DND-41 (cell line): ENCODE measurements around the gene KLHL2.
A peak's percentile ranks its signal among the peaks of the same experiment; 100 is the strongest.

Source experiments
- ATAC-seq: fragments of 200-7000 bp; cut with Tn5 transposase; 3 replicates; pipeline ENCODE4 v1.9.1; 2021; ENCODE audit warnings: low read depth; ENCODE audit not compliant: insufficient read depth
- DNase-seq: peaks from one replicate; pipeline ENCODE4 v3.0.0-alpha.2; 2020
- H2AFZ ChIP-seq: 2 replicates; pipeline ENCODE4 v1.6.0; 2012; ENCODE audit warnings: low read depth, low read length
- H3K27ac ChIP-seq: 2 replicates; pipeline ENCODE4 v1.5.1; 2012; ENCODE audit warnings: low read length, inconsistent platforms
- H3K27me3 ChIP-seq: fragments of 200-600 bp; sonication (generic); 2 replicates; pipeline ENCODE4 v1.6.0; 2012; ENCODE audit warnings: low read length, mild to moderate bottlenecking, inconsistent platforms; ENCODE audit not compliant: insufficient read depth, poor library complexity
- H3K36me3 ChIP-seq: 2 replicates; pipeline ENCODE4 v1.5.1; 2012; ENCODE audit warnings: low read length, inconsistent platforms; ENCODE audit not compliant: insufficient read depth
- H3K4me1 ChIP-seq: 2 replicates; pipeline ENCODE4 v1.5.1; 2012; ENCODE audit warnings: mild to moderate bottlenecking, low read length; ENCODE audit not compliant: insufficient read depth
- H3K4me2 ChIP-seq: 2 replicates; pipeline ENCODE4 v1.6.0; 2012; ENCODE audit warnings: mild to moderate bottlenecking, moderate library complexity, low read length, inconsistent platforms; ENCODE audit not compliant: insufficient read depth
- H3K4me3 ChIP-seq, 2 experiments: fragments of 200-600 bp in 1 of 2; shearing (Covaris generic) in 1 of 2; 2 replicates each; pipeline ENCODE4 v1.5.1; 2012 to 2016; ENCODE audit warnings: inconsistent platforms in 2 of 2, low read length in 2 of 2, mild to moderate bottlenecking in 2 of 2, low read depth in 1 of 2, moderate library complexity in 1 of 2
- H3K79me2 ChIP-seq: 2 replicates; pipeline ENCODE4 v1.6.0; 2012; ENCODE audit warnings: low read length, inconsistent platforms; ENCODE audit not compliant: insufficient read depth
- H3K9ac ChIP-seq: 2 replicates; pipeline ENCODE4 v1.6.0; 2012; ENCODE audit warnings: low read depth, mild to moderate bottlenecking, inconsistent platforms, low read length, moderate library complexity
- H3K9me3 ChIP-seq: 2 replicates; pipeline ENCODE4 v1.5.1; 2012; ENCODE audit warnings: low read length, moderate library complexity, mild to moderate bottlenecking, inconsistent platforms; ENCODE audit not compliant: insufficient read depth, severe bottlenecking
- H4K20me1 ChIP-seq: 2 replicates; pipeline ENCODE4 v1.6.0; 2012; ENCODE audit warnings: low read length; ENCODE audit not compliant: insufficient read depth
- CTCF ChIP-seq: IDR thresholded peaks from 2 replicates; pipeline ENCODE4 v1.5.1; 2012; ENCODE audit warnings: borderline replicate concordance, low read length, moderate library complexity, mild to moderate bottlenecking; ENCODE audit not compliant: poor library complexity, severe bottlenecking; ENCODE audit errors: extremely low read depth
- EZH2 ChIP-seq: IDR thresholded peaks from 3 replicates; pipeline ENCODE4 v1.6.1; 2012; ENCODE audit warnings: borderline replicate concordance, low read depth, mild to moderate bottlenecking, moderate library complexity, low read length, inconsistent platforms; ENCODE audit not compliant: severe bottlenecking

The KLHL2 gene

GRCh38 chr4:165302658-165303057 lies 95.3 kb downstream of the KLHL2 start:
- H3K9me3 ChIP-seq = no peaks in the 10 kb centered on the region
- H3K4me3 ChIP-seq = no peak overlapping the region
- H3K9ac ChIP-seq = no peak overlapping the region
- H4K20me1 ChIP-seq = no peaks in the 10 kb centered on the region
- H3K27ac ChIP-seq = no peak overlapping the region
- H3K4me2 ChIP-seq = peak overlapping the region; percentile 80; the same call in 1 of the 2 replicates
- DNase-seq (no peak), ATAC-seq (no peak)
- peaks cover 19% of the 10 kb centered on the region for H3K4me1 ChIP-seq
- no peaks in the 10 kb centered on the region for H3K27me3 ChIP-seq
- TF ChIP-seq EZH2 = no peak
- TF ChIP-seq CTCF = no peak
- H2AFZ ChIP-seq = no peak overlapping the region
- H3K36me3 ChIP-seq = peaks cover 16% of the 10 kb centered on the region; the same call in 1 of the 2 replicates
- H3K79me2 ChIP-seq = peaks cover 3% of the 10 kb centered on the region; the same call in 1 of the 2 replicates

GRCh38 chr4:165308166-165308565 lies 100.8 kb downstream of the KLHL2 start:
- H3K9me3 ChIP-seq = no peaks in the 10 kb centered on the region
- H3K27me3 ChIP-seq = no peaks in the 10 kb centered on the region
- H3K4me2 ChIP-seq = no peak overlapping the region
- H2AFZ ChIP-seq = no peak overlapping the region
- ATAC-seq = no peak
- H3K79me2 ChIP-seq = no peaks in the 10 kb centered on the region
- no peak overlapping the region for H3K4me3 ChIP-seq
- H3K9ac ChIP-seq = no peak overlapping the region
- no peak overlapping the region for H3K27ac ChIP-seq
- H3K36me3 ChIP-seq = peaks cover 11% of the 10 kb centered on the region; the same call in 1 of the 2 replicates
- no peaks in the 10 kb centered on the region for H4K20me1 ChIP-seq
- TF ChIP-seq CTCF (no peak), EZH2 (no peak)
- DNase-seq = no peak
- H3K4me1 ChIP-seq = no peaks in the 10 kb centered on the region

- Histone ChIP-seq H3K79me2 (no peaks in the 10 kb centered on the region), H3K36me3 (peaks cover 12% of the 10 kb centered on the region; the same call in 1 of the 2 replicates), H3K4me1 (no peaks in the 10 kb centered on the region), H3K27ac (no peak overlapping the region), H2AFZ (no peak overlapping the region), H3K9ac (no peak overlapping the region), H4K20me1 (no peaks in the 10 kb centered on the region), H3K27me3 (no peaks in the 10 kb centered on the region), H3K9me3 (no peaks in the 10 kb centered on the region), H3K4me2 (no peak overlapping the region), H3K4me3 (no peak overlapping the region)
- DNase-seq (no peak), ATAC-seq (no peak)
- TF ChIP-seq CTCF (no peak), EZH2 (no peak)
Observed at GRCh38 chr4:165308606-165309005, 101.2 kb downstream of the KLHL2 start.

- no peaks in the 10 kb centered on the region for H3K9me3 ChIP-seq
- DNase-seq (no peak), ATAC-seq (no peak)
- H3K27ac ChIP-seq = no peak overlapping the region
- no peaks in the 10 kb centered on the region for H3K4me1 ChIP-seq
- no peak overlapping the region for H2AFZ ChIP-seq
- no peaks in the 10 kb centered on the region for H3K79me2 ChIP-seq
- TF ChIP-seq CTCF (no peak), EZH2 (no peak)
- no peaks in the 10 kb centered on the region for H3K27me3 ChIP-seq
- H3K36me3 ChIP-seq = peaks cover 19% of the 10 kb centered on the region; the same call in 1 of the 2 replicates
- H4K20me1 ChIP-seq = no peaks in the 10 kb centered on the region
- H3K9ac ChIP-seq = no peak overlapping the region
- H3K4me3 ChIP-seq = no peak overlapping the region
- no peak overlapping the region for H3K4me2 ChIP-seq
Observed at GRCh38 chr4:165309456-165309855, 102.1 kb downstream of the KLHL2 start.
